Upper lobe of right lung (tissue), 1 donor: Measurements from ENCODE around the gene GALE. TPM values are rescaled to one million over a fixed set of nuclear protein-coding genes. Genes with fewer than 3 reads are reported as not detected.
"Not testable (repeated sequence)": the region's sequence is repeated elsewhere in the genome, so short reads cannot be mapped to it uniquely, and the experiment has no call there.

Experiments
- ATAC-seq: fragments of 200-7000 bp; cut with Tn5 transposase; one replicate; pipeline ENCODE4 v1.9.1; 2020; ENCODE audit warnings: mild to moderate bottlenecking, moderate library complexity
- DNase-seq: peaks from one replicate; pipeline ENCODE4 v3.0.0-alpha.2; 2020
- H3K27ac ChIP-seq: fragments of 200-600 bp; one replicate; pipeline ENCODE4 v1.8.0; 2022
- H3K27me3 ChIP-seq: fragments of 200-600 bp; one replicate; pipeline ENCODE4 v1.8.0; 2022; ENCODE audit warnings: mild to moderate bottlenecking
- H3K36me3 ChIP-seq: fragments of 200-600 bp; one replicate; pipeline ENCODE4 v1.8.0; 2022
- H3K4me1 ChIP-seq: fragments of 200-600 bp; one replicate; pipeline ENCODE4 v1.8.0; 2022
- H3K4me3 ChIP-seq: fragments of 200-600 bp; one replicate; pipeline ENCODE4 v1.8.0; 2022; ENCODE audit warnings: mild to moderate bottlenecking
- H3K9me3 ChIP-seq: fragments of 200-600 bp; one replicate; pipeline ENCODE4 v1.8.0; 2022
- CTCF ChIP-seq: fragments of 200-600 bp; IDR thresholded peaks from one replicate; pipeline ENCODE4 v1.8.0; 2022; ENCODE audit warnings: antibody characterized with exemption
- intact Hi-C: fragments of 100-400 bp; cut with DNase I; formaldehyde crosslinking; loops from one replicate; pipeline ENCODE4 v1.11.0; 2022
- total RNA-seq: library from RNA; stranded (reverse); fragmentation: NEBNext Ultra II Directional; extraction: Animal tissue kit (Norgen Biotek cat#: 25700); gene quantifications from one replicate; pipeline ENCODE4 v1.2.1, GENCODE V29; 2021
- donor health status: DM: no; HTN: yes; CAD: no; lungs with severe emphysema.

The GALE gene
- total RNA-seq, 1 donor from 2014 or later: 62.9 TPM

GRCh38 chr1:23784846-23785245 is 15.7 kb downstream of the GALE start:
- DNase-seq: no peak
- TF ChIP-seq CTCF: no peak
- Histone ChIP-seq H3K4me1 (peaks cover 5% of the 10 kb centered on the region), H3K36me3 (peaks cover 84% of the 10 kb centered on the region), H3K4me3 (no peak overlapping the region), H3K27me3 (no peaks in the 10 kb centered on the region), H3K27ac (no peak overlapping the region), H3K9me3 (no peaks in the 10 kb centered on the region)
- intact Hi-C loops: no loop called here
- no peak for ATAC-seq

- intact Hi-C loops: not testable (repeated sequence)
- peaks cover 80% of the 10 kb centered on the region for H3K36me3 ChIP-seq
These were observed 17.4 kb downstream of the GALE start for GRCh38 chr1:23783141-23783540.

GRCh38 chr1:23779826-23780371 is 20.7 kb downstream of the GALE start:
- ATAC-seq: no peak
- DNase-seq: no peak
- H3K27me3 ChIP-seq: no peaks in the 10 kb centered on the region
- intact Hi-C loops: no loop called here
- H3K27ac ChIP-seq: no peak overlapping the region
- no peak overlapping the region for H3K4me3 ChIP-seq
- H3K9me3 ChIP-seq: no peaks in the 10 kb centered on the region
- TF ChIP-seq CTCF: no peak
- peaks cover 28% of the 10 kb centered on the region for H3K4me1 ChIP-seq
- peaks cover 47% of the 10 kb centered on the region for H3K36me3 ChIP-seq

More at GRCh38 chr1:23783141-23783540, 17.4 kb downstream of the GALE start:
- not testable (repeated sequence) for H3K9me3 ChIP-seq, H3K27ac ChIP-seq, H3K27me3 ChIP-seq, ATAC-seq, H3K4me3 ChIP-seq, DNase-seq
- H3K4me1 ChIP-seq: peaks cover 17% of the 10 kb centered on the region

GRCh38 chr1:23777979-23778814 is 22.4 kb downstream of the GALE start, which contains the start of gene PITHD1:
Gene PITHD1 (plus strand): TSS chr1:23778418. CDS start chr1:23778516, 98 bp downstream.
- Histone ChIP-seq H3K27me3 (no peaks in the 10 kb centered on the region), H3K9me3 (no peaks in the 10 kb centered on the region), H3K4me1 (peaks cover 28% of the 10 kb centered on the region), H3K4me3 (peak within 1 kb of the TSS; percentile 82), H3K36me3 (peaks cover 31% of the 10 kb centered on the region), H3K27ac (peak within 1 kb of the TSS; percentile 95)
- ATAC-seq (peak; percentile 91), DNase-seq (peak; percentile 92)
- intact Hi-C loops: no loop called here
- TF ChIP-seq CTCF: peak; percentile 3

- no peak for TF ChIP-seq CTCF
- H3K4me1 ChIP-seq: peaks cover 32% of the 10 kb centered on the region
- intact Hi-C loops: no loop called here
These were observed 24.3 kb downstream of the GALE start for GRCh38 chr1:23776217-23776616.

GRCh38 chr1:23774174-23774880 is 26.2 kb downstream of the GALE start:
- Histone ChIP-seq H3K4me3 (no peak overlapping the region), H3K36me3 (no peaks in the 10 kb centered on the region), H3K9me3 (no peaks in the 10 kb centered on the region), H3K27ac (no peak overlapping the region), H3K4me1 (peaks cover 22% of the 10 kb centered on the region), H3K27me3 (no peaks in the 10 kb centered on the region)
- DNase-seq (peak; percentile 38), ATAC-seq (no peak)
- no peak for TF ChIP-seq CTCF
- intact Hi-C loops: no loop called here

More at GRCh38 chr1:23776217-23776616, 24.3 kb downstream of the GALE start:
- H3K36me3 ChIP-seq: peaks cover 17% of the 10 kb centered on the region
- no peak for ATAC-seq
- no peak overlapping the region for H3K4me3 ChIP-seq
- no peaks in the 10 kb centered on the region for H3K9me3 ChIP-seq
- H3K27me3 ChIP-seq: no peaks in the 10 kb centered on the region
- H3K27ac ChIP-seq: no peak overlapping the region
- no peak for DNase-seq
